ENCODE results near the gene SVOP.

DNA sequence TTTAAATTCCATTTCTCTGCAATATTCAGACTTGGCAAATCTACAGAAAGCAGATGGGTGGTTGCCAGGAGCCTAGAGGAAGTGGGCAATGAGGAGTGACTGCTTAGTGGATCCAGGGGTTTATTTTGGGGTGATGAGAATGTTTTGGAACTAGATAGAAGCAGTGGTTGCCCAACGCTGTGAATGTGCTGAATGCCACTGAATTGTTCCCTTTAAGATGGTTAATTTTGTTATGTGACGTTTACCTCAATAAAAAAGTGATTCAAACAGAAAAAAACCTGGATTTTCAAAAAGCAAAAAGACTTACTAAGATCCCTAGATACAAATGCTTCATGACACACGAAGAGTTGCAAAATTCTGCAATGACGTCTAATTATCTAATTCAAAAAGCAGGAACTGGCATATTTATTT, 106.7 kb downstream of the SVOP start:
- TF ChIP-seq, protein P1, sequence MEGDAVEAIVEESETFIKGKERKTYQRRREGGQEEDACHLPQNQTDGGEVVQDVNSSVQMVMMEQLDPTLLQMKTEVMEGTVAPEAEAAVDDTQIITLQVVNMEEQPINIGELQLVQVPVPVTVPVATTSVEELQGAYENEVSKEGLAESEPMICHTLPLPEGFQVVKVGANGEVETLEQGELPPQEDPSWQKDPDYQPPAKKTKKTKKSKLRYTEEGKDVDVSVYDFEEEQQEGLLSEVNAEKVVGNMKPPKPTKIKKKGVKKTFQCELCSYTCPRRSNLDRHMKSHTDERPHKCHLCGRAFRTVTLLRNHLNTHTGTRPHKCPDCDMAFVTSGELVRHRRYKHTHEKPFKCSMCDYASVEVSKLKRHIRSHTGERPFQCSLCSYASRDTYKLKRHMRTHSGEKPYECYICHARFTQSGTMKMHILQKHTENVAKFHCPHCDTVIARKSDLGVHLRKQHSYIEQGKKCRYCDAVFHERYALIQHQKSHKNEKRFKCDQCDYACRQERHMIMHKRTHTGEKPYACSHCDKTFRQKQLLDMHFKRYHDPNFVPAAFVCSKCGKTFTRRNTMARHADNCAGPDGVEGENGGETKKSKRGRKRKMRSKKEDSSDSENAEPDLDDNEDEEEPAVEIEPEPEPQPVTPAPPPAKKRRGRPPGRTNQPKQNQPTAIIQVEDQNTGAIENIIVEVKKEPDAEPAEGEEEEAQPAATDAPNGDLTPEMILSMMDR (conservative IDR thresholded peaks at IDR 0.05; ENCODE audit: low read length), result no peak
- no peak for TF ChIP-seq EZH2phosphoT487 (IDR thresholded peaks at IDR 0.05; ENCODE audit: borderline replicate concordance)
